Measurements from ENCODE around the gene UBXN11.

Gene UBXN11

DNA sequence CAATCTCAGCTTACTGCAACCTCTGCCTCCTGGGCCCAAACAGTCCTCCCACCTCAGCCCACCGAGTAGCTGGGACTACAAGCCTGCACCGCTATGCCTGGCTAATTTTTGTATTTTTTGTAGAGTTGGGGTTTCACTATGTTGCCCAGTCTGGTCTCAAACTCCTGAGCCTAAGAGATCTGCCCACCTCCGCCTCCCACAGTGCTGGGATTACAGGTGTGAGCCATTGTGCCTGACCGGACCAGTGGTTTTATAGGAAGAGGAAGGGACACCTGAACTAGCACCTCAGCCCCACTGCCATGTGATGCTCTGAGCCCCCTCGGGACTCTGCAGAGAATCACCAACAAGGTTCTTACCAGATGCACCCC is 43.4 kb upstream of the UBXN11 start:
- Histone ChIP-seq H3K9me3 (ENCODE audit: insufficient read depth, low read depth, low read length) (no peaks in the 10 kb centered on the region), H3K79me2 (ENCODE audit: insufficient read depth, low read length) (no peaks in the 10 kb centered on the region), H3K36me3 (ENCODE audit: insufficient read depth, low read length) (no peaks in the 10 kb centered on the region), H3F3A (ENCODE audit: low read depth) (no peaks in the 10 kb centered on the region), H2AFZ (ENCODE audit: low read length) (no peak overlapping the region), H3K4me2 (ENCODE audit: low read depth, low read length, poor library complexity, severe bottlenecking) (no peak overlapping the region), H3K9ac (ENCODE audit: low read depth, low read length, poor library complexity, severe bottlenecking) (no peak overlapping the region), H3K4me3 (ENCODE audit: low read length, poor library complexity, severe bottlenecking) (no peak overlapping the region), H3K27me3 (ENCODE audit: insufficient read depth, low read length, poor library complexity, severe bottlenecking) (no peaks in the 10 kb centered on the region), H3K4me1 (ENCODE audit: insufficient read depth, low read length, poor library complexity, severe bottlenecking) (peaks cover 4% of the 10 kb centered on the region), H4K20me1 (ENCODE audit: insufficient read depth, low read length, poor library complexity, severe bottlenecking) (no peaks in the 10 kb centered on the region), H3K9me2 (replicated peaks; ENCODE audit: low read depth, low read length) (no peaks in the 10 kb centered on the region)
- TF ChIP-seq EZH2phosphoT487 (IDR thresholded peaks at IDR 0.05; ENCODE audit: borderline replicate concordance): no peak
- TF ChIP-seq, protein P1, sequence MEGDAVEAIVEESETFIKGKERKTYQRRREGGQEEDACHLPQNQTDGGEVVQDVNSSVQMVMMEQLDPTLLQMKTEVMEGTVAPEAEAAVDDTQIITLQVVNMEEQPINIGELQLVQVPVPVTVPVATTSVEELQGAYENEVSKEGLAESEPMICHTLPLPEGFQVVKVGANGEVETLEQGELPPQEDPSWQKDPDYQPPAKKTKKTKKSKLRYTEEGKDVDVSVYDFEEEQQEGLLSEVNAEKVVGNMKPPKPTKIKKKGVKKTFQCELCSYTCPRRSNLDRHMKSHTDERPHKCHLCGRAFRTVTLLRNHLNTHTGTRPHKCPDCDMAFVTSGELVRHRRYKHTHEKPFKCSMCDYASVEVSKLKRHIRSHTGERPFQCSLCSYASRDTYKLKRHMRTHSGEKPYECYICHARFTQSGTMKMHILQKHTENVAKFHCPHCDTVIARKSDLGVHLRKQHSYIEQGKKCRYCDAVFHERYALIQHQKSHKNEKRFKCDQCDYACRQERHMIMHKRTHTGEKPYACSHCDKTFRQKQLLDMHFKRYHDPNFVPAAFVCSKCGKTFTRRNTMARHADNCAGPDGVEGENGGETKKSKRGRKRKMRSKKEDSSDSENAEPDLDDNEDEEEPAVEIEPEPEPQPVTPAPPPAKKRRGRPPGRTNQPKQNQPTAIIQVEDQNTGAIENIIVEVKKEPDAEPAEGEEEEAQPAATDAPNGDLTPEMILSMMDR (conservative IDR thresholded peaks at IDR 0.05; ENCODE audit: low read length): no peak

DNA sequence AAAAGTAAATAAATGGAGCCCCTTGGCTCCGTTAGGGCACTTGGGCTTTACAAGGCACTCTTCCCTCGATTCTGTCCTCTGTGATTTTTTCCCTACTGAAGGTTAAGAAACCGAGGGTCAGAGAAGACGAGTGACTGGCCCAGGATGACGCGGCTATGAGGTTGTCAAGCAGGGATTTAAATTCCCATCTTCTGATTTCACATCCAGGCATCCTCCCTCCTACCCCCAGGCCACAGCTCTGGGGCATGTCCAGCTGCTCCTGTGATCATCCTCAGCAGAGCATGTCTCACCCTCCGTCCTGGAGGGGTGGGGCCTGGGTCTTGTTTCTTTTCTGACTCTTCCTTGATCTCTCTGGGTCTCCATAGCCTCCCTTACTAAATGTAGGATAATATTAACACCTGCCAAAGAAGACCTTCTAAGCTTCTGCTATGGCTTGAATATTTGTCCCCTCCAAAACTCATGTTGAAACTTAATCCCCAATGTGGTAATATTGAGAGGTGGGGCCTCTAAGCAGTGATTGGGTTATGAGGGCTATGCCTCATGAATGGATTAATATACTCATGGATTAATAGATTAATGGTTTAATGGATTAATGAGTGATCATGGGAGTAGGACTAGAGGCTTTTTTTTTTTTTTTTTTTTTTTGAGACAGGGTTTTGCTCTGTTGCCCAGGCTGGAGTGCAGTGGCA is 42.9 kb upstream of the UBXN11 start:
- H3K36me3 ChIP-seq (ENCODE audit: insufficient read depth, low read length): no peaks in the 10 kb centered on the region
- H3K4me2 ChIP-seq (ENCODE audit: low read depth, low read length, poor library complexity, severe bottlenecking): no peak overlapping the region
- peaks cover 4% of the 10 kb centered on the region for H3K4me1 ChIP-seq (ENCODE audit: insufficient read depth, low read length, poor library complexity, severe bottlenecking)
- no peaks in the 10 kb centered on the region for H4K20me1 ChIP-seq (ENCODE audit: insufficient read depth, low read length, poor library complexity, severe bottlenecking)
- no peaks in the 10 kb centered on the region for H3K9me2 ChIP-seq (replicated peaks; ENCODE audit: low read depth, low read length)
- TF ChIP-seq, protein P1 (conservative IDR thresholded peaks at IDR 0.05; ENCODE audit: low read length): no peak
- no peak for TF ChIP-seq EZH2phosphoT487 (IDR thresholded peaks at IDR 0.05; ENCODE audit: borderline replicate concordance)
- H3F3A ChIP-seq (ENCODE audit: low read depth): no peaks in the 10 kb centered on the region
- H3K27me3 ChIP-seq (ENCODE audit: insufficient read depth, low read length, poor library complexity, severe bottlenecking): no peaks in the 10 kb centered on the region
- no peak overlapping the region for H2AFZ ChIP-seq (ENCODE audit: low read length)
- H3K4me3 ChIP-seq (ENCODE audit: low read length, poor library complexity, severe bottlenecking): no peak overlapping the region
- no peak overlapping the region for H3K9ac ChIP-seq (ENCODE audit: low read depth, low read length, poor library complexity, severe bottlenecking)
- H3K9me3 ChIP-seq (ENCODE audit: insufficient read depth, low read depth, low read length): no peaks in the 10 kb centered on the region
- no peaks in the 10 kb centered on the region for H3K79me2 ChIP-seq (ENCODE audit: insufficient read depth, low read length)

DNA sequence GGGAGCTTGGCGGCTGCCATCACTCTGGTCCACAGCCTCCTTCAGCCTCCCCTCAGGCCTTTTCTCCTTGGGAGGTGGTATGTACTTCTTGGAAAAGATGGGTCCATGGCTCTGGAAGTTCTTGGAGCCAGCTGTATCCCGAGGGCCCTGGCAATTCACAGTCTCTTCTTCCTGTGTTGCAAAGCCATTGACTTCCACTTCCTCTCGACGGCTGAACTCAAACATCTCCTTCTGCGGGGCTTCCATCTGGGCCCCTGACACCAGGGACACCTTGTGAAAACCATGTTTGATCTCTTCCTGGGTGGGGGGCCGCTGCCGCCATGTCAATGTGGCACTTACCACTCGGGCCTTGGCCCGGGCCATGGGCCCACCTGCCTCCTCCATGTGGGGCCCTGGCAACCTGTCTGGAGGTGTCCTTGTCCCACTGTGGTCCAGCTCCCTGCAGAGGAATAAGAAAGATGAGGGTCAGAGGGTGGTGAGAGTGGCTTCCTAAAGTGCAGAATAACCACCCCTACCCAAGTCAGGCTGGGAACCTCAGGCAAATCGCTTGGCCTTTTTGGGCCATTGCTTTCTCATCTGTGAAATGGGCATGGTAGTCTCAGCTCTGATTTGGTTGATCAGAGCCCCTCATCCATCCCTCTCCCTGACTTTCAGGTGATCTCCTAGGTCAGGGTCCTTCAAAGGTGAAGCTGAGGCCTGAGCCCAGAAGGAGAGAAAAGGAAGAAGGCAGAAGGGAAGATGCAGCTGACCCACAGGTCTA is 40.0 kb upstream of the UBXN11 start:
- Histone ChIP-seq H3K9ac (ENCODE audit: low read depth, low read length, poor library complexity, severe bottlenecking) (no peak overlapping the region), H3K4me3 (ENCODE audit: low read length, poor library complexity, severe bottlenecking) (no peak overlapping the region), H3F3A (ENCODE audit: low read depth) (no peaks in the 10 kb centered on the region), H3K4me1 (ENCODE audit: insufficient read depth, low read length, poor library complexity, severe bottlenecking) (peaks cover 4% of the 10 kb centered on the region), H3K79me2 (ENCODE audit: insufficient read depth, low read length) (no peaks in the 10 kb centered on the region), H3K9me3 (ENCODE audit: insufficient read depth, low read depth, low read length) (no peaks in the 10 kb centered on the region), H3K36me3 (ENCODE audit: insufficient read depth, low read length) (no peaks in the 10 kb centered on the region), H3K4me2 (ENCODE audit: low read depth, low read length, poor library complexity, severe bottlenecking) (no peak overlapping the region), H3K27me3 (ENCODE audit: insufficient read depth, low read length, poor library complexity, severe bottlenecking) (no peaks in the 10 kb centered on the region), H3K9me2 (replicated peaks; ENCODE audit: low read depth, low read length) (no peaks in the 10 kb centered on the region), H2AFZ (ENCODE audit: low read length) (no peak overlapping the region), H4K20me1 (ENCODE audit: insufficient read depth, low read length, poor library complexity, severe bottlenecking) (no peaks in the 10 kb centered on the region)
- TF ChIP-seq, protein P1 (conservative IDR thresholded peaks at IDR 0.05; ENCODE audit: low read length): no peak
- TF ChIP-seq EZH2phosphoT487 (IDR thresholded peaks at IDR 0.05; ENCODE audit: borderline replicate concordance): no peak

Measured in Loucy (cell line).